VCaP (cell line): ENCODE data around the gene FOXA2.
"Not testable (repeated sequence)": the region's sequence is repeated elsewhere in the genome, so short reads cannot be mapped to it uniquely, and the experiment has no call there.

ENCODE experiments used
- H3K27ac ChIP-seq: fragments of 450-650 bp; 2 replicates; pipeline ENCODE4 v1.5.1; 2017
- CTCF ChIP-seq: fragments of 450-650 bp; conservative IDR thresholded peaks from 2 replicates; pipeline ENCODE4 v1.5.1; 2017; ENCODE audit warnings: mild to moderate bottlenecking, moderate library complexity

The FOXA2 gene

GRCh38 chr20:22601361-22602141, 17.2 kb upstream of the FOXA2 start:
- H3K27ac ChIP-seq, result no peak overlapping the region
- TF ChIP-seq CTCF, result no peak

- not testable (repeated sequence) for H3K27ac ChIP-seq
Measured at GRCh38 chr20:22599258-22599657, 14.9 kb upstream of the FOXA2 start.

GRCh38 chr20:22597303-22597702, 12.9 kb upstream of the FOXA2 start:
- no peak for TF ChIP-seq CTCF
- H3K27ac ChIP-seq, result no peak overlapping the region

GRCh38 chr20:22590662-22591061, 6.3 kb upstream of the FOXA2 start:
- no peak overlapping the region for H3K27ac ChIP-seq
- TF ChIP-seq CTCF, result no peak

- TF ChIP-seq CTCF, result peak; percentile 75
- no peak overlapping the region for H3K27ac ChIP-seq
Measured at GRCh38 chr20:22586645-22587310, 2.4 kb upstream of the FOXA2 start.

- TF ChIP-seq CTCF, result no peak
- H3K27ac ChIP-seq, result no peak overlapping the region
Measured at GRCh38 chr20:22585786-22586493, 1.6 kb upstream of the FOXA2 start.

GRCh38 chr20:22584922-22585785, 782 bp upstream of the FOXA2 start:
- no peak overlapping the region for H3K27ac ChIP-seq
- TF ChIP-seq CTCF, result no peak
